Hematopoietic multipotent progenitor cell treated with erythropoietin and hydrocortisone succinate and interleukin-3 and kit ligand, for 4 days (in vitro differentiated cells): ENCODE results near the gene H1-8.
A peak's percentile ranks its signal among the peaks of the same experiment; 100 is the strongest.

Experiments used
- DNase-seq: peaks from one replicate; pipeline ENCODE4 v3.0.0-alpha.2; 2015

The H1-8 gene

GRCh38 chr3:129595544-129596193 is 52.7 kb downstream of the H1-8 start:
- DNase-seq, result no peak

GRCh38 chr3:129596194-129597086 is 53.5 kb downstream of the H1-8 start:
- peak; percentile 88 for DNase-seq

- peak; percentile 70 for DNase-seq
These were observed 54.4 kb downstream of the H1-8 start for GRCh38 chr3:129597087-129597999.

- DNase-seq, result no peak
These were observed 55.0 kb downstream of the H1-8 start for GRCh38 chr3:129598000-129598381.

- no peak for DNase-seq
These were observed 55.5 kb downstream of the H1-8 start for GRCh38 chr3:129598484-129598883.

GRCh38 chr3:129599073-129599472 is 56.1 kb downstream of the H1-8 start:
- DNase-seq, result no peak

- DNase-seq, result peak; percentile 91
These were observed 56.6 kb downstream of the H1-8 start for GRCh38 chr3:129599607-129600006.

- no peak for DNase-seq
These were observed 57.4 kb downstream of the H1-8 start for GRCh38 chr3:129600348-129600747.
